B cell (primary cell): ENCODE measurements around the gene CD58. TPM values are rescaled to one million over a fixed set of nuclear protein-coding genes. Genes with fewer than 3 reads are reported as not detected.

Experiments used
- ATAC-seq: fragments of 200-7000 bp; cut with Tn5 transposase; one replicate; pipeline ENCODE4 v1.10.0; 2021; ENCODE audit warnings: low read depth, mild to moderate bottlenecking, moderate number of reproducible peaks, moderate library complexity
- CTCF ChIA-PET: fragments of 350-600 bp; sonication (Branson Sonifier 250); formaldehyde crosslinking; loops from one replicate; lab custom pipeline; 2021; ENCODE audit warnings: antibody characterized with exemption, inconsistent platforms; lab: Charles Lee
- POLR2A ChIA-PET: fragments of 350-600 bp; sonication (Branson Sonifier 250); formaldehyde crosslinking; loops from one replicate; lab custom pipeline; 2021; ENCODE audit warnings: antibody characterized with exemption; lab: Charles Lee
- DNase-seq: peaks from one replicate; pipeline ENCODE4 v3.0.0; 2013
- H2AFZ ChIP-seq: 2 replicates; pipeline ENCODE4 v1.6.1; 2012; ENCODE audit warnings: mild to moderate bottlenecking, low read depth, low read length; ENCODE audit not compliant: insufficient read depth, poor library complexity, severe bottlenecking
- H3K27ac ChIP-seq, 2 donors: 1 replicate in 1 of 2; 2 replicates in 1 of 2; pipeline ENCODE4 v1.5.1; 2012 to 2013; ENCODE audit warnings: low read length in 2 of 2, mild to moderate bottlenecking in 2 of 2, moderate library complexity in 1 of 2
- H3K27me3 ChIP-seq, 4 experiments: fragments of 200-600 bp in 1 of 4; sonication (generic) in 1 of 4; replicated peaks in 1 of 4; 1 replicate in 2 of 4; 2 replicates in 2 of 4; pipeline versions ENCODE4 v1.6.1 to v1.7.0; 2013 to 2016; ENCODE audit warnings: low read length in 3 of 4, mild to moderate bottlenecking in 2 of 4, mixed read lengths in 1 of 4, moderate library complexity in 1 of 4; ENCODE audit not compliant: insufficient read depth in 4 of 4, control insufficient read depth in 3 of 4; ENCODE audit errors: control extremely low read depth in 1 of 4
- H3K36me3 ChIP-seq, 2 experiments: replicated peaks in 1 of 2; 1 replicate in 1 of 2; 2 replicates in 1 of 2; pipeline versions ENCODE4 v1.6.1 to v1.7.1; 2013; ENCODE audit warnings: low read length in 1 of 2; ENCODE audit not compliant: insufficient read depth in 2 of 2, control insufficient read depth in 1 of 2; ENCODE audit errors: control extremely low read depth in 1 of 2, extremely low read depth in 1 of 2
- H3K4me1 ChIP-seq, 2 donors: fragments of 200-600 bp in 1 of 2; sonication (generic) in 1 of 2; 1 replicate in 1 of 2; 2 replicates in 1 of 2; pipeline versions ENCODE4 v1.5.1 to v1.6.1; 2013 to 2017; ENCODE audit warnings: low read length in 2 of 2; ENCODE audit not compliant: control insufficient read depth in 2 of 2, insufficient read depth in 2 of 2
- H3K4me2 ChIP-seq: replicated peaks from 2 replicates; pipeline ENCODE3; 2012; ENCODE audit warnings: mild to moderate bottlenecking, low read depth, low read length; ENCODE audit not compliant: poor library complexity, severe bottlenecking
- H3K4me3 ChIP-seq, 5 experiments: fragments of 200-600 bp in 1 of 5; sonication (generic) in 1 of 5; 1 replicate in 3 of 5; 2 replicates in 2 of 5; pipeline versions ENCODE4 v1.5.1 to v1.7.0; 2011 to 2016; ENCODE audit warnings: low read length in 4 of 5, mild to moderate bottlenecking in 4 of 5, low read depth in 2 of 5, control low read depth in 1 of 5, moderate library complexity in 1 of 5; ENCODE audit not compliant: insufficient read depth in 1 of 5; ENCODE audit errors: control extremely low read depth in 1 of 5, extremely low read depth in 1 of 5
- H3K79me2 ChIP-seq: fragments of 200-600 bp; sonication (generic); one replicate; pipeline ENCODE4 v1.6.0; 2016; ENCODE audit warnings: low read length; ENCODE audit not compliant: control insufficient read depth, insufficient read depth
- H3K9ac ChIP-seq: fragments of 200-600 bp; sonication (generic); 2 replicates; pipeline ENCODE4 v1.6.1; 2017; ENCODE audit warnings: mild to moderate bottlenecking, low read length, moderate library complexity
- H3K9me3 ChIP-seq, 3 donors: one replicate each; pipeline versions ENCODE4 v1.6.1 to v1.7.1; 2013; ENCODE audit warnings: low read length in 2 of 3; ENCODE audit not compliant: control insufficient read depth in 2 of 3, insufficient read depth in 1 of 3; ENCODE audit errors: control extremely low read depth in 1 of 3
- H4K20me1 ChIP-seq: 2 replicates; pipeline ENCODE4 v1.6.0; 2012; ENCODE audit warnings: mild to moderate bottlenecking, low read length; ENCODE audit not compliant: insufficient read depth, control insufficient read depth, poor library complexity, severe bottlenecking
- H3K27ac Mint-ChIP-seq: one replicate; pipeline ENCODE4 v1.8.0; 2021; ENCODE audit warnings: mixed read lengths
- H3K27me3 Mint-ChIP-seq: one replicate; pipeline ENCODE4 v1.8.0; 2021; ENCODE audit warnings: mixed read lengths
- H3K4me1 Mint-ChIP-seq: one replicate; pipeline ENCODE4 v1.8.0; 2021; ENCODE audit warnings: mixed read lengths
- H3K4me3 Mint-ChIP-seq: one replicate; pipeline ENCODE4 v1.8.0; 2021; ENCODE audit warnings: mixed read lengths
- H3K9me3 Mint-ChIP-seq: one replicate; pipeline ENCODE4 v1.8.0; 2022; ENCODE audit warnings: mixed read lengths; ENCODE audit not compliant: insufficient read depth
- CTCF ChIP-seq: fragments of 200-600 bp; IDR thresholded peaks from one replicate; pipeline ENCODE4 v1.8.0; 2022; ENCODE audit warnings: antibody characterized with exemption, mild to moderate bottlenecking
- EZH2 ChIP-seq: IDR thresholded peaks from 2 replicates; pipeline ENCODE4 v1.6.1; 2012; ENCODE audit warnings: borderline replicate concordance, low read depth, mild to moderate bottlenecking, moderate library complexity, low read length; ENCODE audit not compliant: insufficient read depth, poor library complexity, severe bottlenecking
- WGBS: methylation state at CpG from one replicate; pipeline ENCODE4 v1.1.5; 2013; ENCODE audit warnings: missing lambda C conversion rate; ENCODE audit not compliant: insufficient coverage; 5-methylcytosine and 5-hydroxymethylcytosine counted together
- intact Hi-C: fragments of 100-400 bp; cut with micrococcal nuclease; formaldehyde crosslinking; loops from one replicate; pipeline ENCODE4 v1.10.0; 2022
- polyA plus RNA-seq: library from polyadenylated mRNA; depleted of rRNA; stranded (reverse); fragments of >200 nt; gene quantifications from 2 replicates; pipeline ENCODE4 v1.2.3, GENCODE V29; 2012
- total RNA-seq, 2 donors: library from RNA; stranded (reverse); fragments of 120-200 nt in 1 of 2; gene quantifications; 1 replicate in 1 of 2; 2 replicates in 1 of 2; pipeline versions ENCODE4 v1.2.3 to v1.2.4, GENCODE V29; 2013 to 2022

CD58 gene
- total and polyA plus RNA-seq, 2 donors (not counting 1 experiment from before 2014, with no cell fraction given), result 12.3 to 47.6 TPM

DNA sequence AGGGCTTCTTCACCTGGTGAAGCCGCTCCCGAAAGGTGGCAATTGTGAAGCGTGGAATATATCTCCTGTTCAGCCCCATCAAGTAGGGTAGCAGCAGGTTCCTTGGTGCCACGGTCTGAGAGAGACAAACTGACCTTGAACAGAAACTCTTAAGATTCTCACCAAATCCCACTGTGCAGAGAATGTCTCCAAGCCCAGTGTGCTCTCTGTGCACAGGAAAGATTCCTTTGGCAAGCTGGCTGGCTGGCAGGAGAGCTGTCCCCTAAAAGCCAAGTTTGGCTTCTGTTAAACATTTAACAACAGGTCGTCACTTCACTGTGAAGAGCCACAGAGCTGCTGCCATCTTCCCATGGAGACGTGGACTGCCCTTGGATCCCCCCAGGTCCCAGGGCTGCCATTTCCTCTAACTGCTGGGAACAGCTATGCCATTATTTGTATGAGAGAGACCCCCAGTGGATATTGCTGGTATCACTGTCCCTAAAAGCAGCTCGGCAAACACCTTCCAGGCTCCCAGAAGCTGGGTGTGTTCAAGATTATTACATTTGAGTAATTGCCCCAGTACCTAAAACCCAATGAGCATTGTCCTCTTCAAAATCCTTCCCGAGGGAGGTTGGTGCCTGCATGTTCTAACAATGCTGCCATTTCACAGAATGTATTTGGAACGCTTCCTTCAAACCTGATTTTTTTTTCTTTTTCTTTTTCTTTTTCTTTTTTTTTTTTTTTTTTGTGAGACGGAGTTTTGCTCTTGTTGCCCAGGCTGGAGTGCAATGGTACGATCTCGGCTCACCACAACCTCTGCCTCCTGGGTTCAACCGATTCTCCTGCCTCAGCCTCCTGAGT lies 71.8 kb downstream of the CD58 start:
- no peaks in the 10 kb centered on the region for H3K9me3 ChIP-seq
- H3K4me3 ChIP-seq, result no peak overlapping the region
- intact Hi-C loops, result loop anchor here (1.0 to 2.0 kb wide), 3 partner anchors 14 to 360 kb away; no protein-coding TSS in a partner anchor
- no peak overlapping the region for H3K27ac ChIP-seq
- TF ChIP-seq EZH2 (no peak), CTCF (peak; percentile 80)
- POLR2A ChIA-PET, result interaction anchor here (0.6 to 0.7 kb wide), 2 partner anchors 71 to 97 kb away, joined by 5 to 10 read pairs; no protein-coding TSS in a partner anchor
- DNase-seq (peak; percentile 65), ATAC-seq (peak; percentile 76)
- H3K27me3 ChIP-seq, result no peaks in the 10 kb centered on the region
- H3K9ac ChIP-seq, result no peak overlapping the region
- H3K4me1 ChIP-seq, result peaks cover 14 to 16% of the 10 kb centered on the region in 2 donors
- no peaks in the 10 kb centered on the region for H3K36me3 ChIP-seq
- H3K27ac Mint-ChIP-seq, result no peak overlapping the region
- CTCF ChIA-PET, result interaction anchor here (0.6 to 7.7 kb wide), 33 partner anchors 8 to 1419 kb away, joined by 3 to 127 read pairs (median 4); no protein-coding TSS in a partner anchor
- 66% methylated on average over 10 of the region's 13 CpGs for WGBS
- H4K20me1 ChIP-seq, result no peaks in the 10 kb centered on the region
- no peaks in the 10 kb centered on the region for H3K9me3 Mint-ChIP-seq
- H3K79me2 ChIP-seq, result no peaks in the 10 kb centered on the region
- peaks cover 23% of the 10 kb centered on the region for H3K4me1 Mint-ChIP-seq
- no peaks in the 10 kb centered on the region for H3K27me3 Mint-ChIP-seq
- no peak overlapping the region for H3K4me2 ChIP-seq
- H3K4me3 Mint-ChIP-seq, result no peak overlapping the region
- no peak overlapping the region for H2AFZ ChIP-seq

DNA sequence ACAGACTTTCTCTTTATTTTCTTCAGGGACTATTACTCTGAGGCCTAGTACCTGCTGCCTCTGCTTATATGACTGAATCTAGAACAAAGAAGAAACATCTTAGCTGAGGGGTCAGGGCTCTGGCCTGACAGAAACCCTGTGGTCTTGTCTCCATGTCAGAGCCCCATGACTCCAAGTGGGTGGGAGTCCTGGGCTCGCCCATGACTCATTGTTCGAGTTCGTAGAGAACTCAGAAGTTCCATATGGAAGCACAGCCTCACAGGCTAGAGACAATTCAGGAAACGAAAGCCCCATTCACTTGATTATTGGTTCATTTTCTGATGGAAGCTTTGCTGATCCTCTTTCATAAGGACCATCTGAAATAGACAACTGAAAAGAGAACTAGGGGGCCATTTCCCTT lies 73.2 kb downstream of the CD58 start:
- Histone ChIP-seq H4K20me1 (no peaks in the 10 kb centered on the region), H3K4me2 (no peak overlapping the region), H3K79me2 (no peaks in the 10 kb centered on the region), H3K4me1 (peaks cover under 1 to 4% of the 10 kb centered on the region in 2 donors), H3K36me3 (no peaks in the 10 kb centered on the region), H3K9ac (no peak overlapping the region), H3K27ac (no peak overlapping the region), H2AFZ (no peak overlapping the region), H3K4me3 (no peak overlapping the region), H3K9me3 (no peaks in the 10 kb centered on the region), H3K27me3 (no peaks in the 10 kb centered on the region)
- intact Hi-C loops, result loop anchor here (2.0 kb wide), 1 partner anchor 13 kb away; no protein-coding TSS in a partner anchor
- H3K27ac Mint-ChIP-seq, result no peak overlapping the region
- no CpG with 5 or more reads among the region's 4 CpGs for whole genome bisulfite sequencing
- no peak overlapping the region for H3K4me3 Mint-ChIP-seq
- H3K9me3 Mint-ChIP-seq, result no peaks in the 10 kb centered on the region
- ChIA-PET POLR2A (no interaction called here), CTCF (interaction anchor here (1.4 to 7.7 kb wide), 6 partner anchors 13 to 358 kb away, joined by 5 to 127 read pairs (median 30); no protein-coding TSS in a partner anchor)
- ATAC-seq (no peak), DNase-seq (no peak)
- H3K27me3 Mint-ChIP-seq, result no peaks in the 10 kb centered on the region
- TF ChIP-seq EZH2, result no peak
- no peak for TF ChIP-seq CTCF
- H3K4me1 Mint-ChIP-seq, result peaks cover 9% of the 10 kb centered on the region
